Right renal cortex interstitium (tissue), 3 donors: ENCODE data around the gene FBXO10. TPM values are rescaled to one million over a fixed set of nuclear protein-coding genes. Genes with fewer than 3 reads are reported as not detected.
"Not testable (repeated sequence)": the region's sequence is repeated elsewhere in the genome, so short reads cannot be mapped to it uniquely, and the experiment has no call there.

Experiments used
- DNase-seq, 3 donors: peaks; one replicate each; pipeline ENCODE4 v3.0.0-alpha.2; 2013; ENCODE audit warnings: low read depth in 3 of 3, low spot score in 2 of 3
- polyA plus RNA-seq, 3 donors: library from polyadenylated mRNA; unstranded; fragments of 120-200 nt; gene quantifications; one replicate each; pipeline ENCODE4 v1.2.1, GENCODE V29; 2013; ENCODE audit not compliant: insufficient read length in 3 of 3

FBXO10 gene
- polyA plus RNA-seq, 3 donors: 11.8 to 13.3 (median 12.9) TPM

DNA sequence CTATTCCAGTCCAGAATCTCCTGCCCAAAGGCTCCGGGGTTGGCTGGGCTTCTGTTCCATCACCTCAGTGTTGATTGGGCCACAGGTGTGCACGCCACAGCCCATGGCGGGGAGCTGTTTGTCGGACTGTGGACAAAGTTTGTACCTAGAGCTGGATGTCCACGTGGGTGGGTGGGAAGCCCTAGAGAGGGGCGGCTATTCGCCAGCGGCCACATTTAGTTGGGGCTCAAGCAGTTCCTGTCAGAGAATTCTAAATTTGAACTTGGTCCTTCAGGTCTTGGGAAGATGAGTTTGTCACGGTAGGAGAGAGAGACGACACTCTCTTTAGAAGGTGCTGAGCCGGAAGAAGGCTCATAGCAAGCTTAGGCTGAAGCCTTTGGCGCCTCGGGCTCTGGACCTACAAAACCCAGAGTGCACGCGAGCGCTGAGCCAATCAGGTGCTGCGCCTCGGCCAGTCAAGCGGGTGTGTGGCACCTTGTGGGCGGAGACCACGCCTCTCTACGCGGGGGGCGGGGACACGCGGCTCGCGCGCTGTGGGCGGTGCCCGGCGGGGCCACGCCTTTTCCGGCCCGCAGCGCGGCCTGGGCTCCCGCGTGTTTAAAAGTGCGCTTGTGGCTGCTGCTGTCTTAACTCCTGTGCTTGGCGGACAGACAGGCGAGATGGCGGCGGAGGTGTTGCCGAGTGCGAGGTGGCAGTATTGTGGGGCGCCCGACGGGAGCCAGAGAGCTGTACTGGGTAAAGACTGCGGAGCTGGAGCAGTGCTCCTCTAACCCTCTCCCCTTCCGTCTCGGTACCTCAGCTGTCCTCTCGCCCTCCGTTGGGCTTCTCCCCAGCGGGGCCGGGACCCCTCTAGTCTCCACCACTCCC lies 90.6 kb downstream of the FBXO10 start, which contains the start of gene POLR1E:
Gene POLR1E (plus strand): TSS at position 560 of the 867 bp plus-strand sequence. CDS start 100 bp downstream, at position 660.
- DNase-seq: peak in 2 of 3 donors; percentile 65 to 80

DNA sequence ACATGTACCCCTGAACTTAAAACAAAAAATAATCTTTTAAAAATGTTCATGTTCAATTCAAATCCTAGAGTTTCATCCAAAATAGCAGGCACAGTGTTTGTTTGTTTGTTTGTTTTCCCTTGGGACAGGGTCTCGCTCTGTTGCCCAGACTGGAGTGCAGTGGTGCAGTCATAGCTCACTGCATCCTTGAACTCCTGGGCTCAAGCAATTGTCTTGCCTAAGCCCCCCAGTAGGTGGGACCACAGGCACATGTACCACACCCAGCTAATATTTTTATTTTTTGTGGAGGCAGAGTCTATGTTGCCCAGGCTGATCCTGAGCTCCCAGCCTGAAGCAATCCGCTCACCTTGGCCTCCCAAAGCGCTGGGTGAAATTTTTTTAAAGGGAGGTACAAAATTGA lies 95.4 kb downstream of the FBXO10 start:
- no peak for DNase-seq

- DNase-seq: not testable (repeated sequence)
These were observed 98.1 kb downstream of the FBXO10 start for GRCh38 chr9:37477987-37478619.

- DNase-seq: not testable (repeated sequence)
These were observed 98.7 kb downstream of the FBXO10 start for GRCh38 chr9:37477443-37477842.

GRCh38 chr9:37476930-37477329 lies 99.2 kb downstream of the FBXO10 start:
- no peak for DNase-seq

DNA sequence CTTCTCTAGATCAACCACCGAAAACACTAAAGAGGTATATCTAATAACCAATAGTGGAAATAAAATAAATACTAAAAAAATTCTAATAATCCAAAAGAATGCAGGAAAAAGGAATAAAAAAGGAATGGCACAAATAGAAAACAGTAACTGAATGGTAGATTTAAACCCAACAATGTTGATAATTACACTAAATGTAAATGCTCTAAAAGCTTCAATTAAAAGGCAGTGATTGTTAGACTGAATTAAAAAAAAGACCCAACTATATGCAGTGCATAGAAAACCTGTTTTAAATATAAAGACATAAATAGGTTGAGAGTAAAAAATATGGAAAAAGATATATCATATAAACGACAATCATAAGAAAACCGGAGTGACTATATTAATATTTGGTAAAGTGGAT lies 101.7 kb downstream of the FBXO10 start:
- DNase-seq: no peak

DNA sequence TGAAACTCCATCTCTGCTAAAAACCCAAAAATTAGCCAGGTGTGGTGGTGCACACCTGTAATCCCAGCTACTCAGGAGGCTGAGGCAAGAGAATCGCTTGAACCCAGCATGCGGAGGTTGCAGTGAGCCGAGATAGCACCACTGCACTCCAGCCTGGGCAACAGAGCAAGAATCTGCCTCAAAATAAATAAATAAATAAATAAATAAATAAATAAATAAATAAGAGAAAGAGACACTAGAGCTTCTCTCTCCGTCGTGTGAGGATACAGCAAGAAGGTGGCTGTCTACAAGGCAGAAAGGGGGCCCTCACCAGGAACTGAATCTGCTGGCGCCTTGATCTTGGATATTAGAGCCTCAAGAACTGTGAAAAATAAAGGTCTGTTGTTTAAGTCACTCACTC lies 102.2 kb downstream of the FBXO10 start:
- DNase-seq: not testable (repeated sequence)

GRCh38 chr9:37471942-37472684 lies 104.1 kb downstream of the FBXO10 start:
- no peak for DNase-seq

DNA sequence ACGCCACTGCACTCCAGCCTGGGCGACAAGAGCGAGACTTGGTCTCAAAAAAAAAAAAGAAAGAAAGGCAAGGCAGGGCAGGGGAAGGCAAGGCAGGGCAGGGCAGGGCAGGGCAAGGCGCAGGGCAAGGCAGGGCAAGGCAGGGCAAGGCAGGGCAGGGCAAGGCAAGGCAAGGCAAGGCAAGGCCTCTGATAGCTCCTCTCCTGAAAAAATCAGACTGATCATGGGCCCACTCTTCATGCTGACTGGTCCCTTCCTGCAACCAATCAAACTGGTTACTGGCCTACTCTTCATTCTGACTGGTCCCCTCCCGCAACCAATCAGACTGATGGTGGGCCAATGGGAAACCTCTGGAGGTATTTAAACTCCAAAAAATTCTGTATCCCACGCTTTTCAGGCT lies 107.6 kb downstream of the FBXO10 start:
- no peak for DNase-seq

GRCh38 chr9:37467530-37467929 lies 108.7 kb downstream of the FBXO10 start:
- DNase-seq: not testable (repeated sequence)

DNA sequence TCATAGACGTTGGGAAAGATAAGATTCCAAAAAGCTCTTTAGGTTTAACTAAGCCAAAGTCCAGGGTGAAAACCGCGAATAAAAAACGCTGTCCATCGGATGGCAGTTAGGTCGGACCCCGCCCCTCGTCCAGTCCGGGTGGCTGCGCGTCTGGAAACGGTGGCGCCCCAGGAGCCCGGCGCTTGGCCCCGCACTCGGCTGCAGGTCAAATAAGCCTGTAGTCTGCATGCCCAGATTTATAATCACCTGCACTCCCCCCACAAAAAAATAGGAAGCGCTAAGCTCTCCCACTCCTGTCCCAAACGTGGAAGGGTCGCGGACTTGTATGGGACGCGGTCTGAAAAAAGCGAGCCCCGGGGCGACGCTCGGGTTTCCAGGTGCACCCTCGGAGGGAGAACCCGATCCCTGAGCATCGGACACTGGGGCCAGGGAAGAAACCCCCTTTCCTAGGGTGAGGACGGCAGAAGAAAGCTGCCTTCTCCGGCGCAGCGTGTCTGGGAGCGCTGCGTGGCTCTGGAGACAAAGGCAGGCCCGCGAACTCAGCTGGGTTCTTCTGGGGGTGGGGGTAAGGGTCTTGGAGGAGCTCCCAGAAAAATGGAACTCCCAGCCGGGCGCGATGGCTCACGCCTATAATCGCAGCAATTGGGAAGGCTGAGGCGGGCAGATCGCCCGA lies 110.0 kb downstream of the FBXO10 start:
- DNase-seq: peak in 2 of 3 donors; percentile 67 to 74

DNA sequence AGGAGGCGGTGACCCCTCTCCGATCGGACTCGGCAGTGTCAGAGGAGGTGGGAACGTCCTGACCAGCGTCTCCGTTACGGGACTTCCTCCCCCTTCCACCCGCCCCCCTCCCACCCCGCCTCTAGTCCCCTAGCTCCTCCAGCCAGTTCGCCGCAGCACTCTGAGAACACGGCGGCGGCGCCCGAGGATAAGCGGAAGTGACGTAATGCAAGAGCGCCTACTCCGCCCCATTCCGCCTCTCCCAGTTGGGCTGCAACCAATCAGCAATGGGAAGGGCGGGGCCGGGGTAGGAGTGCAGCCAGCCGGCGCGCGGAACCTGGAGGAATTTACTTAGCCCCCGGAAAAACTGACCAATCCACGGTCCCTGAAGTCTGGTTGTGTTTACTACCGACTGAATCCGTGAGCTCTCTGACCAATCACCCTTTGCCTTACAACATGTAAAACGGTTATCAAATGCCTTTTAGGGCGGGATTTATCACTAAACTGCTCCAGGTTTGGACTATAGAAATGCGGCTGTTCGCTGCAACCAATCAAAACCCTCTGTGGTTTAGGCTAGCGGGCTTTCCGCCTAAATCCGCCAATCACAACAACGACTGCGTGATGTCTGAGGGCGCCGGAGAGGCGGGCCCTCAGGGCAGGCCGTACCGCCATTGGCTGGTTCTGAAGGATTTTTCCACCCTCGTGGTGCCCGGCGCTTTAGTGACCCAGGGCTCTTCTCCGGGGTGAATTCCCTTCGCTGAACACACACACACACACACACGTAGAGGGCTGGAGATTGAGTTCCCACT lies 110.7 kb downstream of the FBXO10 start, which contains the start of gene ZBTB5:
Gene ZBTB5 (minus strand): TSS at position 202 of the 788 bp plus-strand sequence. CDS start 22,899 bp downstream, outside the sequence.
- DNase-seq: peak; percentile 99 to 100 (median 99)

- peak in 1 of 3 donors; percentile 57 for DNase-seq
These were observed 111.5 kb downstream of the FBXO10 start for GRCh38 chr9:37464426-37465248.

DNA sequence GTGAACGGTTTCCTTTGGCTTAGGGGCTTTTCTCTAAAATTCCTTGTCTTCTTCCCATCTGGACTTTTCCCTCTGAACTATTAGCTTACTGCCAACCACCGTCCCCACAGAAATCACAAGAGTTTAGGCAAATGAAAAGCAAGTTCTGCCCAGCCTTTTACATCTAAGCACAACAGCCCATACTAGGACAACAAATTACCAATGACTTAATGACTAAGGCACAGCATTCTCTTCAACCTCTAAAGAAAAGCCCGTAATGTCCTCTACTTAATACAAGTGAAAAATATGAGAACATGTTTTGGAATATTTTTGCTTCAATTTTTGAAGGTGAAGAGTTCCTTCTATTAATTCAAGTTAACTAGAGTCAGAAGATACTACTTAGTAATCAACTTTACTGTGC lies 112.2 kb downstream of the FBXO10 start:
- no peak for DNase-seq

Other genes with a start within 250 kb of the FBXO10 start
- 100 to 1,000 TPM; 124 to 146 (median 132) TPM for gene GRHPR, start 153.7 kb downstream of the FBXO10 start, polyA plus RNA-seq
- gene ZBTB5, start 110.9 kb downstream of the FBXO10 start, polyA plus RNA-seq: 10 to 100 TPM; 32.3 to 33.6 (median 32.4) TPM
- 10 to 100 TPM; 24.2 to 27.4 (median 25.0) TPM for gene POLR1E, start 90.4 kb downstream of the FBXO10 start, polyA plus RNA-seq
- gene TOMM5, start 16.2 kb upstream of the FBXO10 start, polyA plus RNA-seq: 100 to 1,000 TPM; 123 to 136 (median 134) TPM
- gene FRMPD1, start 74.6 kb upstream of the FBXO10 start, polyA plus RNA-seq: under 1 TPM; 0.68 to 0.89 (median 0.81) TPM
- gene TRMT10B, start 177.4 kb upstream of the FBXO10 start, polyA plus RNA-seq: 10 to 100 TPM; 14.1 to 14.7 (median 14.5) TPM
- 10 to 100 TPM; 37.9 to 44.1 (median 40.7) TPM for gene EXOSC3, start 208.7 kb upstream of the FBXO10 start, polyA plus RNA-seq
- gene DCAF10, start 224.4 kb upstream of the FBXO10 start, polyA plus RNA-seq: 10 to 100 TPM; 34.0 to 38.4 (median 36.3) TPM